ENCODE measurements around the gene SLMAP.

SLMAP gene

DNA sequence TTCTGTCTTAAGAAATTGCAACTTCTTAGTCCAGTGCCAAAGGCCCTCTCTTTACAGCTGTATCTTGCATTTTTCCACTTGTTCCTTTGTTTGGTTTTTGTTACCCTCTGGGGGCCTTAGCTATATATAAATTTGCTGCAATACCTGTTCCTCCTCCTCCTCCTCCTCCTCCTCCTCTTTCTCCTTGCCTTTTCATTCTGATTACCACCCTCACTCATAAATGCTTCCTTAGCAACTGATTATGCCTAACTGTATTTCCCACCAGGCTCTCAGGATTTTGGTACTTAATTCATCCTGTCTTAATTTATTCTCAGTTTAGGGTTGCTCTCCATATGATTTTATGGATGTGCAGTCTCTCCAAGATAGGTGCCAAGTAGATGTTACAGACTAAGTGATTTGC, 65.7 kb downstream of the SLMAP start:
- Histone ChIP-seq H3K79me2 (ENCODE audit: insufficient read depth, low read length) (peaks cover 65% of the 10 kb centered on the region), H3K4me2 (ENCODE audit: low read depth, low read length, poor library complexity, severe bottlenecking) (no peak overlapping the region), H3F3A (ENCODE audit: insufficient read depth) (peaks cover 10% of the 10 kb centered on the region; the same call in 1 of the 2 replicates), H4K20me1 (ENCODE audit: low read depth, low read length) (peaks cover 4% of the 10 kb centered on the region; the same call in 1 of the 2 replicates), H3K9me2 (replicated peaks; ENCODE audit: insufficient read depth, low read length) (no peaks in the 10 kb centered on the region), H3K36me3 (ENCODE audit: low read length) (no peaks in the 10 kb centered on the region), H3K9me3 (ENCODE audit: insufficient read depth, low read length) (no peaks in the 10 kb centered on the region), H2AFZ (ENCODE audit: low read depth, low read length, severe bottlenecking) (no peak overlapping the region), H3K27ac (ENCODE audit: low read depth, low read length) (no peak overlapping the region), H3K9ac (ENCODE audit: low read length) (no peak overlapping the region), H3K4me3 (ENCODE audit: insufficient read depth, low read length, poor library complexity, severe bottlenecking) (no peak overlapping the region), H3K27me3 (ENCODE audit: low read length) (no peaks in the 10 kb centered on the region)
- TF ChIP-seq, protein P1, sequence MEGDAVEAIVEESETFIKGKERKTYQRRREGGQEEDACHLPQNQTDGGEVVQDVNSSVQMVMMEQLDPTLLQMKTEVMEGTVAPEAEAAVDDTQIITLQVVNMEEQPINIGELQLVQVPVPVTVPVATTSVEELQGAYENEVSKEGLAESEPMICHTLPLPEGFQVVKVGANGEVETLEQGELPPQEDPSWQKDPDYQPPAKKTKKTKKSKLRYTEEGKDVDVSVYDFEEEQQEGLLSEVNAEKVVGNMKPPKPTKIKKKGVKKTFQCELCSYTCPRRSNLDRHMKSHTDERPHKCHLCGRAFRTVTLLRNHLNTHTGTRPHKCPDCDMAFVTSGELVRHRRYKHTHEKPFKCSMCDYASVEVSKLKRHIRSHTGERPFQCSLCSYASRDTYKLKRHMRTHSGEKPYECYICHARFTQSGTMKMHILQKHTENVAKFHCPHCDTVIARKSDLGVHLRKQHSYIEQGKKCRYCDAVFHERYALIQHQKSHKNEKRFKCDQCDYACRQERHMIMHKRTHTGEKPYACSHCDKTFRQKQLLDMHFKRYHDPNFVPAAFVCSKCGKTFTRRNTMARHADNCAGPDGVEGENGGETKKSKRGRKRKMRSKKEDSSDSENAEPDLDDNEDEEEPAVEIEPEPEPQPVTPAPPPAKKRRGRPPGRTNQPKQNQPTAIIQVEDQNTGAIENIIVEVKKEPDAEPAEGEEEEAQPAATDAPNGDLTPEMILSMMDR (IDR thresholded peaks at IDR 0.05; ENCODE audit: insufficient read depth, low read length, poor library complexity, severe bottlenecking) = no peak

DNA sequence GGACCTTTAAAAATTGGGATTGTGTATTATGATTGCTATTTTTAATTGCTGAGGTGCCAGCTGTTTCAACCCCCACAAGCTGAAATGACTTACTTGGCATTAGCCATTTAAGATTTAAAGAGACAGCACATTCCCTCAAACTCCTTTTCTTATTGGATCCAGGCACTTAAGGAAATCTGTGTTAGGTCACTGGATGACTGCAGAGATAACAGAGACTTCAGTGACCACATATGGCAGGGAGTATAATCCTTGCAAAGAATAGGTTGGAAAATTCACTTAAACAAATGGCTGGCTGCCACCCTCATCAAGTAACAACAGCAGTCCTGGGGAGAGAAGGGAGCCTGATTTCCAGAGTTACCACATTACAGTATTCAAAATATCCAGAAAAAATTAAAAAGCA, 66.6 kb downstream of the SLMAP start:
- Histone ChIP-seq H3F3A (ENCODE audit: insufficient read depth) (peaks cover 10% of the 10 kb centered on the region; the same call in 1 of the 2 replicates), H3K9me3 (ENCODE audit: insufficient read depth, low read length) (no peaks in the 10 kb centered on the region), H3K9me2 (replicated peaks; ENCODE audit: insufficient read depth, low read length) (no peaks in the 10 kb centered on the region), H3K79me2 (ENCODE audit: insufficient read depth, low read length) (peaks cover 64% of the 10 kb centered on the region), H4K20me1 (ENCODE audit: low read depth, low read length) (no peaks in the 10 kb centered on the region; the same call in 1 of the 2 replicates), H3K4me3 (ENCODE audit: insufficient read depth, low read length, poor library complexity, severe bottlenecking) (no peak overlapping the region), H3K36me3 (ENCODE audit: low read length) (no peaks in the 10 kb centered on the region), H2AFZ (ENCODE audit: low read depth, low read length, severe bottlenecking) (no peak overlapping the region), H3K27me3 (ENCODE audit: low read length) (no peaks in the 10 kb centered on the region), H3K9ac (ENCODE audit: low read length) (no peak overlapping the region), H3K27ac (ENCODE audit: low read depth, low read length) (no peak overlapping the region), H3K4me2 (ENCODE audit: low read depth, low read length, poor library complexity, severe bottlenecking) (no peak overlapping the region)
- TF ChIP-seq EZH2phosphoT487 (conservative IDR thresholded peaks at IDR 0.05; ENCODE audit: low read length) = no peak
- TF ChIP-seq, protein P1 (IDR thresholded peaks at IDR 0.05; ENCODE audit: insufficient read depth, low read length, poor library complexity, severe bottlenecking) = no peak

DNA sequence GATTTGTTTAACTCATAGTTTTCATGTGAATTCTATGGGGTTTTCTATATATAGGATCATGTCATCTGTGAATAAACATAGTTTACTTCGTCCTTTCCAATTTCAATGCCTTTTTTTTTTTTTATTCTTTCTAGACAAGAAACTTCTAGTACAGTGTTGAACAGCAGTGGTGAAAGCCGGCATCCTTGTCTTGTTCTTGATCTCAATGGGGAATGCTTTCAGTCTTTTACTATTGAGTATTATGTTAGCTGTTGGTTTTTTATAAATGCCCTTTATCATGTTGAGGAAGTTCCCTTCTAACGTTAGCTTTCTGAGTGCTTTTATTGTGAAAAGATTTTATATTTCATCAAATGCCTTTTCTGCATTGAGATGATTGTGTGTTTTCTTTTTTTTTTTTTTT, 69.0 kb downstream of the SLMAP start:
- Histone ChIP-seq H3F3A (ENCODE audit: insufficient read depth) (peaks cover 10% of the 10 kb centered on the region; the same call in 1 of the 2 replicates), H3K4me2 (ENCODE audit: low read depth, low read length, poor library complexity, severe bottlenecking) (no peak overlapping the region), H3K27ac (ENCODE audit: low read depth, low read length) (no peak overlapping the region), H3K27me3 (ENCODE audit: low read length) (no peaks in the 10 kb centered on the region), H2AFZ (ENCODE audit: low read depth, low read length, severe bottlenecking) (no peak overlapping the region), H3K79me2 (ENCODE audit: insufficient read depth, low read length) (peaks cover 73% of the 10 kb centered on the region), H3K9me3 (ENCODE audit: insufficient read depth, low read length) (no peaks in the 10 kb centered on the region), H3K36me3 (ENCODE audit: low read length) (no peaks in the 10 kb centered on the region), H3K4me3 (ENCODE audit: insufficient read depth, low read length, poor library complexity, severe bottlenecking) (no peak overlapping the region), H4K20me1 (ENCODE audit: low read depth, low read length) (no peaks in the 10 kb centered on the region; the same call in 1 of the 2 replicates), H3K9ac (ENCODE audit: low read length) (no peak overlapping the region), H3K9me2 (replicated peaks; ENCODE audit: insufficient read depth, low read length) (no peaks in the 10 kb centered on the region)
- TF ChIP-seq, protein P1 (IDR thresholded peaks at IDR 0.05; ENCODE audit: insufficient read depth, low read length, poor library complexity, severe bottlenecking) = no peak
- TF ChIP-seq EZH2phosphoT487 (conservative IDR thresholded peaks at IDR 0.05; ENCODE audit: low read length) = no peak
